ENCODE results near the gene SLC9A2.

Gene SLC9A2

GRCh38 chr2:102678442-102678841 is 59.1 kb downstream of the SLC9A2 start:
- TF ChIP-seq, protein P1, sequence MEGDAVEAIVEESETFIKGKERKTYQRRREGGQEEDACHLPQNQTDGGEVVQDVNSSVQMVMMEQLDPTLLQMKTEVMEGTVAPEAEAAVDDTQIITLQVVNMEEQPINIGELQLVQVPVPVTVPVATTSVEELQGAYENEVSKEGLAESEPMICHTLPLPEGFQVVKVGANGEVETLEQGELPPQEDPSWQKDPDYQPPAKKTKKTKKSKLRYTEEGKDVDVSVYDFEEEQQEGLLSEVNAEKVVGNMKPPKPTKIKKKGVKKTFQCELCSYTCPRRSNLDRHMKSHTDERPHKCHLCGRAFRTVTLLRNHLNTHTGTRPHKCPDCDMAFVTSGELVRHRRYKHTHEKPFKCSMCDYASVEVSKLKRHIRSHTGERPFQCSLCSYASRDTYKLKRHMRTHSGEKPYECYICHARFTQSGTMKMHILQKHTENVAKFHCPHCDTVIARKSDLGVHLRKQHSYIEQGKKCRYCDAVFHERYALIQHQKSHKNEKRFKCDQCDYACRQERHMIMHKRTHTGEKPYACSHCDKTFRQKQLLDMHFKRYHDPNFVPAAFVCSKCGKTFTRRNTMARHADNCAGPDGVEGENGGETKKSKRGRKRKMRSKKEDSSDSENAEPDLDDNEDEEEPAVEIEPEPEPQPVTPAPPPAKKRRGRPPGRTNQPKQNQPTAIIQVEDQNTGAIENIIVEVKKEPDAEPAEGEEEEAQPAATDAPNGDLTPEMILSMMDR (conservative IDR thresholded peaks at IDR 0.05; ENCODE audit: low read depth, low read length) = no peak
- no peak overlapping the region for H3K4me3 ChIP-seq (ENCODE audit: low read length)
- no peak for DNase-seq (ENCODE audit: low read depth)

- H3K4me3 ChIP-seq (ENCODE audit: low read length) = no peak overlapping the region
- no peak for DNase-seq (ENCODE audit: low read depth)
- TF ChIP-seq, protein P1 (conservative IDR thresholded peaks at IDR 0.05; ENCODE audit: low read depth, low read length) = no peak
These were observed 67.4 kb downstream of the SLC9A2 start for GRCh38 chr2:102686479-102687439.

- no peak for DNase-seq (ENCODE audit: low read depth)
- TF ChIP-seq, protein P1 (conservative IDR thresholded peaks at IDR 0.05; ENCODE audit: low read depth, low read length) = no peak
- H3K4me3 ChIP-seq (ENCODE audit: low read length) = no peak overlapping the region
These were observed 70.7 kb downstream of the SLC9A2 start for GRCh38 chr2:102690012-102690411.

DNA sequence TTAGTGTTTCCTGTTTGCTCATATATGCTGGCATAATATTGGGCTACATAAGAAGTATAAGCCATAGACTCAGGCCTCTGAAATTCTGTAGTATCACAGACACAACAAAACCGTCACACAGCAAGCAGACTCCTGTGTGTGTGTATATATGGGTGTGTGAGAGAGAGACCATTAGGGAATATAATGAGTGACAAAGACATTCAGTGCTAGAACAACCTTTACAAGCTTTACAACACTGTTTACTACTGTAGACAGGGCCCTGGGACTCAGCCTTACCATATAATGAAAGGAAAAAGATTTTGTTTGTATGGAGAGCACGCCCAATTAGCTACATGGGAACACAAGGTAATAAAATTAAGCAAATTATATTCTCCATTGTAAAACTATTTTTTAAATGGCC is 77.1 kb downstream of the SLC9A2 start:
- no peak for DNase-seq (ENCODE audit: low read depth)
- TF ChIP-seq, protein P1 (conservative IDR thresholded peaks at IDR 0.05; ENCODE audit: low read depth, low read length) = no peak
- H3K4me3 ChIP-seq (ENCODE audit: low read length) = no peak overlapping the region

GRCh38 chr2:102698369-102699111 is 79.2 kb downstream of the SLC9A2 start:
- TF ChIP-seq, protein P1 (conservative IDR thresholded peaks at IDR 0.05; ENCODE audit: low read depth, low read length) = no peak
- H3K4me3 ChIP-seq (ENCODE audit: low read length) = no peak overlapping the region
- peak; percentile 1 for DNase-seq (ENCODE audit: low read depth)

DNA sequence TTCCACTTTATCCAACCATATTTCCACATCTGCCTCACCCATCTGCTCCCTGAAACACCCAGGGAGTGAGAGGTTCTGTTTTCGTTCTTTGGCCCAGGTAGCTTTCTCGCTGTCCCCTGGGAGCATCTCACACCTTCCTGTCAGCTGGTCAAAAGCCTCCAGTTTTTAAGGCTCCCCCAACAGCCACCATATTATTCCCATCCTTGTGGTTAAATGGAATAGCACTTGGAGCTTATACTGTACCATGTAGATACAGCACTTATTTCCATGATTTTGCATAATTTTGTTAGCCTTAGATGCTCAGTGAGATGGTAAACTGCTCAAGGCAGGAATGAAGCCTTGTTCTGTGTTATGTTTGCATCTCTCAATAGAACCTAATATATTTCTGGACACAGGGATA is 84.0 kb downstream of the SLC9A2 start:
- TF ChIP-seq, protein P1 (conservative IDR thresholded peaks at IDR 0.05; ENCODE audit: low read depth, low read length) = no peak
- H3K4me3 ChIP-seq (ENCODE audit: low read length) = no peak overlapping the region
- no peak for DNase-seq (ENCODE audit: low read depth)
